Kasumi-1 (cell line): ENCODE results near the gene PDE6B.
"Not testable (repeated sequence)": the region's sequence is repeated elsewhere in the genome, so short reads cannot be mapped to it uniquely, and the experiment has no call there.

ENCODE experiments used
- DNase-seq, 2 experiments: peaks; one replicate each; lab custom pipeline; 2025; lab: John Stamatoyannopoulos, UW

PDE6B gene

DNA sequence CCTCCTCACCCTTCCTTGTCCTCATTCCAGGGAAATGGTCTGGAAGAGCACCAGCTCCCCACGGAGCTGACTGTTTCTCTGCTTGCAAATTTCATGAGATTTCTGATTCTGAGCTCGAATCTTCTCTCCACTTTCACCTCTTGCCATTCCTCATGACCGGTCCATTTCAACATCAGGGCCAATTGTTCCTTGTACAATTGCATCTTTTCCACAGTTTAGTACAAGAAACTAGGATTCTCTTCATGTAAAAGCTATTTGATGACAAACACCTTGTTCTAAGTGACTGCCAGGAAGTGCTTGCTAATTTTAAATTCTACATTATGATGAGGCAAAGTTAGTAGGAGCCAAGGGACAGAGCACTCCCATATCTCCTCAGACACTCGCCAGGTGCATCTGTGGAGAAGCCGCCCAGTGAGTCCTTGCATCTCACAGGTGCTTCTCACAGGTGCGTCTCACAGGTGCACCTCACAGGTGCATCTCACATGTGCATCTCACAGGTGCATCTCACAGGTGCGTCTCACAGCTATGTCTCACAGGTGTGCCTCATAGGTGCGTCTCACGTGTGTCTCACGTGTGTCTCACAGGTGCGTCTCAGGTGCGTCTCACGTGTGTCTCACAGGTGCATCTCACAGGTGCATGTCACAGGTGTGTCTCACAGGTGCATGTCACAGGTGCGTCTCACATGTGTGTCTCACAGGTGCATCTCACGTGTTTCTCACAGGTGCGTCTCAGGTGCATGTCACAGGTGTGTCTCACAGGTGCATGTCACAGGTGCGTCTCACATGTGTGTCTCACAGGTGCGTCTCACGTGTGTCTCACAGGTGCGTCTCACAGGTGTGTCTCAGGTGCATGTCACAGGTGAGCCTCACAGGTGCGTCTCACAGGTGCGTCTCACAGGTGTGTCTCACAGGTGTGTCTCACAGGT, 3.0 kb upstream of the PDE6B start:
- peak in 1 of 2 experiments; percentile 15 for DNase-seq

- no peak for DNase-seq
Observed at GRCh38 chr4:622996-623913, 2.1 kb upstream of the PDE6B start.

DNA sequence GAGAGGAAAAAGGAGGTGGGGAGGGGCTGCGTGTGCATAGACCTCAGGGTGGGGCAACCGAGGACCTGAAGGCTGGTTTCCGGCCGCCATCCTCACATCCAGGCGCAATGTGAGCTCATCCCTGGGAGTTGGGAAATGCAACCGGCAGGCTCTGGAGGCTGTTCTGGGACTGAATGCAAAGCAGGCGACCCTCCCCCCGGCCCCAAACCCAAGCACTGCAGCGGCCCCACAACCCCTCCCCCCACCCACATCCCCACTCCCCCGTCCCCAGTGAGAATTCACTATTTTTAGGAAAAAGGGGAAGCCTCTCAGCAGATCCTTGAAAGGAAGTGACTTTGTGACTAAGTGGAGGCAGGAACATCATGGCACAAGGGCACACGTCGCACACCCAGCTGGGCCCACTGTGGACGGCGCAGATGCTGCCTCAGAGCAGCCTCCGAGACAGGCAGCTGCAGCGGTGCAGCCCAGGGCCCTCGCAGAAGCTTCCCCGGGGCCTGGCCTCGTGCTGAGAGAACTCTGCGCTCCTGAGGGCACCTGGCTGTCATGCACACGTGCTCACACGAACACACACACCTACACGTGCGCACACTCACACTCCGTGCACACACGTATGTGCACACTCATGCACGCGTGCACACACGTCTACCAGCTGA, 1.3 kb upstream of the PDE6B start:
- peak; percentile 18 to 47 for DNase-seq

DNA sequence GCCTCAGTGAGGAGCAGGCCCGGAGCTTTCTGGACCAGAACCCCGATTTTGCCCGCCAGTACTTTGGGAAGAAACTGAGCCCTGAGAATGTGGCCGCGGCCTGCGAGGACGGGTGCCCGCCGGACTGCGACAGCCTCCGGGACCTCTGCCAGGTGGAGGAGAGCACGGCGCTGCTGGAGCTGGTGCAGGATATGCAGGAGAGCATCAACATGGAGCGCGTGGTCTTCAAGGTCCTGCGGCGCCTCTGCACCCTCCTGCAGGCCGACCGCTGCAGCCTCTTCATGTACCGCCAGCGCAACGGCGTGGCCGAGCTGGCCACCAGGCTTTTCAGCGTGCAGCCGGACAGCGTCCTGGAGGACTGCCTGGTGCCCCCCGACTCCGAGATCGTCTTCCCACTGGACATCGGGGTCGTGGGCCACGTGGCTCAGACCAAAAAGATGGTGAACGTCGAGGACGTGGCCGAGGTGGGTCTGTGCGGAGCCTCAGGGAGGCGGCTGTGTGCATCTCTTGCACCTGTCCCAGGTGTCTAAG, 323 bp downstream of the PDE6B start:
- no peak for DNase-seq

DNA sequence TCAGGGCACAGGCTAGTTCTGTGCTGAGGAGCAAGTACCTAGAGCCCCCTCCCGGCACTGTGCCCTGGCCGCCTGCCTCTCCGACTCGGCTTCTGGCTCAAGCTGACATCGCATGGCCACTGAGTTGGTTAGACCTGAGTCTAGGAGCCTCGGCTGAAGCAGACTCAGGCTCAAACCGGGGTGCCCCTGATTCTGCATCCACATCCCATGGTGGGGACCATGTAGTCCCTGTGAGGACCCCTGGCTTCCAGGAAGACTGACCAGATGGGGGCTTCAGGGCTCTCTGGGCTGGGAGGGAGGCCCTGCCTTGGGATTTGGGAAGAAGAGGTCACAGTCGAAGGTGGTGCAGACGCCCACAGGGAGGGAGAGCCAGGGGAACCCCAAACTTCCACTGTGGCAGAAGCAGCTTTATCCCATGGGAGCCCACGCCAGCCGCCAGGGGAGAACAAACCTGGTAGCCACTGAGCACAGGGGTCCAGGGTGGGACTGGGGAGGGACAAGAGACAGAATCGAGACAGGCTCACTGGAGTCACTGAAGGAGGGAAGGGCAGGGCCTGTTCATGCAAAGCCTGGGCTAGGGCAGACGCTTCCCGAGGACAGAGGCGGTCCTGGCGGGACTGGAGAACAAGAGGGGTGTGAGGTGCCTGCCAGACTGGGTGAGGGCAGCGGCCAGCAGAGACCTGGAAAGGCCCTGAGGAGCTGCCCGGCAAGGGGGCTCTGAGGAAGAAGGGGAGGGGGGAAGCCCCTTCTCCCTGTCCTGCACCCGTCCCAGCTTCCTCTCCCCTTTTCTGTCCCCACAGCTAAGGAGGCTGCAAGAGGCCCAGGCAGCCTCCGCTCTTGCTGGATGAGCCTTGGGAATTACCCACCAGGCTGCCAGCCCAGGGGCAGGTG, 1.1 kb downstream of the PDE6B start:
- DNase-seq, result no peak

DNA sequence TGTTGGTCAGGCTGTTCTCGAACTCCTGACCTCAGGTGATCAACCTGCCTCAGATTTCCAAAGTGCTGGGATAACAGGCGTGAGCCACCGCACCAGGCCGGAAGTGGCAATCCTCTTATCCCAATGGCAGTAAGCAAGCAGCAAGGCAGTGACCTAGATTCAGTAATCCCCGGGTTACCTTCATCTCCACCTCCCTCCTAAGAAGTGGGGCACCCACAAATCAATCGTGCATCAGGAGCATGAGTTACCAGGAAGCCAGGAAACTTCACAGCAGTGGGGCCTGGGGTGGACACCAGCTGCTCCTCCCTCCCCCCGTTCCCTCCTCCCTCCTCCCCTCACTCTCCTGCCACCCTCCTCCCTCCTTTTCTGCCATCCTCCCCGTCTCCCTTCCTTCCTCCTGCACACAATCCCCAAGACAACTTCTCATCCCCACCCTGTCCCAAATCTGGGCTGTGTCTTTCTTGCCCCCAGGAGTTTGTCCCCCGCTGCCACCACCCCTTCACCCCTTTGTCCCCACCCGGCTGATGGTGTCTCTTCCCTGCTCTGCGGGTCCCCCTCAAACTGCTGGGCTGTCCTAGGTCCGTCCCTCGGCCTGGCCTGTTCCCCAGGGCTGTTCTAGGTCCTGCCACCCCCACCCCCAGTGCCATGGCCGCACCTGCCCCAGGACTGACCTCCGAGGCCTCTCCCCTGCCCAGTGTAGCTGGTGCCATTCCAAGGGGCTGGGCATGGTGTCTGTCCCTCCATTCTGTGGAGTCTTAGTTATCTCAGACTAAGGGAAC, 2.2 kb downstream of the PDE6B start:
- no peak for DNase-seq

DNA sequence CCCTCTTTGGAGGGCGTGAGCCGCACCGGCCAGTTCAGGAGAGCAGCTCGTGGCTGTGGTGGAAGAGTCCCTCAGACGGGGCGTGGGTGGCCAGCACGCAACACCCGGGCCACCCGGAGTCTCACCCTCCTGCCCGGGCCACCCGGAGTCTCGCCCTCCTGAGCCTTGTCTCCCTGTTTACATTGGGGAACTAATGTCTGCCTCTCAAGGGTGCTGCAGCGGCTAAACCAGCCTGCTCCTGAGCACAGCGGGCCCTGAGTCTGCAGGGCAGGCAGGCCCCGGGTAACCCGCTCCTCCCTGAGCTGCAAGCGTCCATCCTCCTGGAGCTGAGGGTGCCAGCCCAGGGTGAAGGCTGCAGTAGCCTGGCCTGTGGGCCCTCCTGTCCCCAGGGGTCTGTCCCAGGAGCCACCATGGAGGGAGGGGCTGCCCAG, 3.0 kb downstream of the PDE6B start:
- no peak for DNase-seq

DNA sequence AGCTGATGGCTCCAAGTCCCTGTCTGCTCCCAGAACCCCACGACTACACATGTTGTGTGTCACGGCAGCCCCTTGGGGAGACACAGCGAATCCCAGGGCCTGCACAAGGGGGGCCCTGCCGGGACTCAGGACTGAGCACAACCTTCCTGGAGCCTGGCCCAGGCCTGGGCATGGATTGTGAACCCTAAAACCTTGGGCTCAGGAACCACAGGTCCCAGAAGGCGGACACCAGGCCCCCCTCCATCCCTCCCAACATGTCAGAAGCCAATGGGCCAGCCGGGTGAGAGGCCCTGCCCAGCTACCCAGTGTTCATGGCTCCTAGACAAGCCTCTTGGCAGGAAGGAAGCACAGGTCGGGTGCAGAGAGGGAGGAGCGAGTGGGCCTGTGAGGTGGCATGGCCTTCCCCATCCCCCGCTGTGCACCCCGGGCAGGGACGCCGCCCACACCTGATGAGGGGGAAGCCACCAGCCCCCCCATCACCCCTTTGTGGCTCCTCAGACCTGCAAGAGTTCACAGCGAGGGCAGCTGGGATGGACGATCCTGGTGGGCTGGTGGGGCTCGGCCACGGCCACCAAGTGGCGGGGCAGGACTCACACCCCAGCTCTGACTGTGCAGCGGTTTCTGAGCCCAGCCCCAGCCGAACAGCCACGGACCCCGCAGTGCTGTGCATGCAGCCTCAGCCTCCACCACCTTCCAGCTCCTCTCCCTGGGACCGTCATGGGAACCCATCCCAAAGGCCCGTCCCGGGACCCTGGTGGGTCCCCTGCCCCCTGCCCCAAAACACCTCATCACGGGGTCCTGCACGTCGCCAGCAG, 3.7 kb downstream of the PDE6B start:
- no peak for DNase-seq

- DNase-seq, result no peak
Observed at GRCh38 chr4:629636-629914, 4.2 kb downstream of the PDE6B start.

DNA sequence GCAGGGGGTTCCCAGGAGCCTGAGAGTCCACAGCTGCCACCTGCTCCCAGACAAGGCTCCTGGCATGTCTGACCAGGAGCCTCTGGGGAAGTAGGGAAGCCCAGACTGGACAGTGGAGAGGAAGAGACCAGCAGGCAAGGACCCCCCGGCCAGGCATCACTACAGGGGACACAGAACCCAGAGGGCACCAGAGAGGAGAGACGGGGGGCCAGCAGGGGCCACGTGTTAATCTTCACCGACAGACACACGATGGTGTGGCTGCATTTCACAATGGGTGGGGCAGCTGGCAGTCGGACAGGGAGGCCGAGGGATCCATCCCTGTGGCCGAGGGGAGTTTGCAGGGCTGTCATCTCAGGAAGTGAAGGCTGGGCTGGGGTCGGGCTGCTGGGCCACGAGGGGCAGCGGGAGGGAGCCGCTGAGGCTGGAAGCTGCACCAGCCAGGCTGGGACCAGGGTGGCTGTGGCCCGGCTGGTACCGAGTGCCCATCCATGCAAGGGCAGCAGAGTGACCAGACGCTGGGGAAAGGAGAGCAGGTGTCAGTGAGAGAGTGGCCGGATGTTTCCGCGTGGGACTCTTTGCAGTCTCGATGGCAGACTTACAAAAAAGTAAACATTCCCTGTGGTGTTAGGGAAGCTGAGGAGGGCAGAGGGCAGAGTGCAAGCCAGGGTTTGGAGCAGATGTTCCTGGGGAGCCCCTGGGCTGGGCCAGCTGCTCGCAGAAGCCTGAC, 4.7 kb downstream of the PDE6B start:
- DNase-seq, result no peak

GRCh38 chr4:630656-631055, 5.3 kb downstream of the PDE6B start:
- DNase-seq, result no peak

- no peak for DNase-seq
Observed at GRCh38 chr4:632196-632790, 6.9 kb downstream of the PDE6B start.

DNA sequence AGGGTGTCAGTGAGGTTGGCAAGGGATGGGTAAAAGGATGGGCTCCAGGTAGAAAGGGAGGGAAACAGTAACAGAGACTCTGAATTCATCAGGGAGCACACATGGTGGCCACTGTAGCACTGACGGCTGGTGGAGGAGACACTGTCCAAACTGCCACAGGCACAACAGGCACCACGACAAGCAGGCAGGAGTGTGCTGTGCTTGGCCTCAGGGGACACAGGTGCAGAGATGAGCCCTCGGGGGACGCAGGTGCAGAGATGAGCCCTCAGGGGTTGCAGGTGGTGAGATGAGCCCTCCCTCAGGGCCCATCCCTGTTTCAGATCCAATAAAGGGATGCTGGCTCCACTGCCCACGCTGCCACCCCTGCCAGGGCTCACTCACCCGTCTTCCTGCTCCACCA, 7.6 kb downstream of the PDE6B start:
- no peak for DNase-seq

- no peak for DNase-seq
Observed at GRCh38 chr4:633406-633805, 8.0 kb downstream of the PDE6B start.

- DNase-seq, result no peak
Observed at GRCh38 chr4:633976-634598, 8.7 kb downstream of the PDE6B start.

GRCh38 chr4:634599-634985, 9.2 kb downstream of the PDE6B start:
- no peak for DNase-seq

DNA sequence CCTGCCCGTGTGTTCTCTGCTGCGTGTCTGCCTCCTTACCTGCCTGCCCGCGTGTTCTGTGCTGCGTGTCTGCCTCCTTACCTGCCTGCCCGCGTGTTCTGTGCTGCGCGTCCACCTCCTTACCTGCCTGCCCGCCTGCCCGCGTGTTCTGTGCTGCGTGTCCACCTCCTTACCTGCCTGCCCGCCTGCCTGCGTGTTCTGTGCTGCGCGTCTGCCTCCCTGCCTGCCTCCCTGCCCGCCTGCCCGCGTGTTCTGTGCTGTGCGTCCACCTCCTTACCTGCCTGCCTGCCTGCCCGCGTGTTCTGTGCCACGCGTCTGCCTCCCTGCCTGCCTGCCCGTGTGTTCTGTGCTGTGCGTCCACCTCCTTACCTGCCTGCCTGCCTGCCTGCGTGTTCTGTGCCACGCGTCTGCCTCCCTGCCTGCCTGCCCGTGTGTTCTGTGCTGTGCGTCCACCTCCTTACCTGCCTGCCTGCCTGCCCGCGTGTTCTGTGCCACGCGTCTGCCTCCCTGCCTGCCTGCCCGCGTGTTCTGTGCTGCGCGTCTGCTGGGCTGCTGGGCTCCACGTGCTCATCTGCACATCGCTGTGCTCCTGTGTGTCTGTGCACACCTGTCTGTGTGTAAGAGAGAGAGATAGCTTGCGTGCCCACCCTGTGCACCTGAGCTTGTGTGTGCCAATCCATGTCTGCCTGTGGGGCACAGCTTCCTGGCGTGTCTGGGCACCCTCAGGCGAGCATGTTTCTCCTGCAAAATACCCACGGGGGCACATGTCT, 9.9 kb downstream of the PDE6B start:
- not testable (repeated sequence) for DNase-seq
